Activated B cell treated with CpG ODN at 0.5 μM for 24 hours (primary cell): ENCODE results near the gene LBR. TPM values are rescaled to one million over a fixed set of nuclear protein-coding genes. Genes with fewer than 3 reads are reported as not detected.

Experiments
- ATAC-seq: fragments of 200-7000 bp; cut with Tn5 transposase; one replicate; pipeline ENCODE4 v1.10.0; 2021; ENCODE audit warnings: low read depth, mild to moderate bottlenecking, moderate library complexity
- CTCF ChIA-PET: fragments of 350-600 bp; sonication (Branson Sonifier 250); formaldehyde crosslinking; loops from one replicate; lab custom pipeline; 2021; ENCODE audit warnings: antibody characterized with exemption; lab: Charles Lee
- POLR2A ChIA-PET: fragments of 350-600 bp; sonication (Branson Sonifier 250); formaldehyde crosslinking; loops from one replicate; lab custom pipeline; 2021; ENCODE audit warnings: antibody characterized with exemption; lab: Charles Lee
- DNase-seq: peaks from one replicate; pipeline ENCODE4 v3.0.0; 2022
- H3K27ac Mint-ChIP-seq: one replicate; pipeline ENCODE4 v1.8.0; 2020; ENCODE audit warnings: mixed read lengths
- H3K27me3 Mint-ChIP-seq: one replicate; pipeline ENCODE4 v1.8.0; 2021; ENCODE audit warnings: mixed read lengths
- H3K36me3 Mint-ChIP-seq: one replicate; pipeline ENCODE4 v1.8.0; 2021; ENCODE audit warnings: low read depth, mixed read lengths
- H3K4me1 Mint-ChIP-seq: one replicate; pipeline ENCODE4 v1.8.0; 2021; ENCODE audit warnings: mixed read lengths
- H3K4me3 Mint-ChIP-seq: one replicate; pipeline ENCODE4 v1.8.0; 2020; ENCODE audit warnings: mild to moderate bottlenecking, mixed read lengths
- H3K9me3 Mint-ChIP-seq: one replicate; pipeline ENCODE4 v1.8.0; 2020; ENCODE audit warnings: mixed read lengths
- CTCF ChIP-seq: fragments of 200-600 bp; IDR thresholded peaks from one replicate; pipeline ENCODE4 v1.8.0; 2022; ENCODE audit warnings: antibody characterized with exemption, mild to moderate bottlenecking
- intact Hi-C: fragments of 100-400 bp; cut with micrococcal nuclease; formaldehyde crosslinking; loops from one replicate; pipeline ENCODE4 v1.15.1; 2024
- total RNA-seq: library from RNA; stranded (reverse); gene quantifications from 2 replicates; pipeline ENCODE4 v1.2.3, GENCODE V29; 2022

The LBR gene
- total RNA-seq, 1 donor from 2014 or later: 113 TPM

DNA sequence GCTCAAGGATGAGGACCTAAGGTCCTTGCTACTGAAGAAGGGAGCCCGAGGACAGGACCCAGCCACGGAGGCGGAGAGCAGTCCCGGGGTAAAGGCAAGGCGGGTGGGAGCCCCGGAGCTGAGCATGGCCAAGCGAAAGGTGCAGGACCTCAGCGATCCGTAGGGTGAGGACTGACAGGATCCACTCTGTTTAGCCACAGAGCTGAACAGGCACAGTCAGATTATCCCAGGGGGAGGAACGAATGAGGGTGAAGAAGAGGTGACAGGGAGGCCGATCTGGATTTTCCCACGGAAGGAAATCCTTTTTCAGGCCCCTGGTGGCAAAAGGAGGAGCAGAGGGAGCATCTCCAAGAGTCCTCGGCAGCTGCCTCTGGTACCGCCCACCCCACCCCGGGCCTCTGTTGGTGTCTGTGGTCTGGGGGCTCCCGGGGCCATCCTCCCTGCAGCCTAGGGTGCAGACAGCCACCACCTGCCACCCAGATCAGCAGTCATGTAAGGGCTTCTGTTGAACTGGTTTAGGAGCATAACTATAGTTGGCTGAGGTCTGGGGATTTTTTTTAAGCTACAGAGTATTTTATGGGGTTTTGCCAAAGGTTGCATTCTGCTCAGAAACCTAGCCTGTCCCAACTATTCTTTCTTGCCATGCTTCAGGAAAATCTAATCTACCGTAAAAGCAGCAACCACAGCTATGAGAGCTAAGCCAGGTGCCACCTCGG lies 32.3 kb upstream of the LBR start:
- DNase-seq (no peak), ATAC-seq (no peak)
- no peak overlapping the region for H3K4me3 Mint-ChIP-seq
- no peak for TF ChIP-seq CTCF
- no peaks in the 10 kb centered on the region for H3K36me3 Mint-ChIP-seq
- no peaks in the 10 kb centered on the region for H3K9me3 Mint-ChIP-seq
- peaks cover 5% of the 10 kb centered on the region for H3K4me1 Mint-ChIP-seq
- H3K27ac Mint-ChIP-seq: no peak overlapping the region
- ChIA-PET CTCF (interaction anchor here (0.9 kb wide), 1 partner anchor 14 kb away, joined by 3 read pairs; no protein-coding TSS in a partner anchor), POLR2A (interaction anchor here (0.6 to 1.6 kb wide), 3 partner anchors 12 to 516 kb away, joined by 3 to 15 read pairs (median 3); no protein-coding TSS in a partner anchor)
- no peaks in the 10 kb centered on the region for H3K27me3 Mint-ChIP-seq
- intact Hi-C loops: no loop called here

DNA sequence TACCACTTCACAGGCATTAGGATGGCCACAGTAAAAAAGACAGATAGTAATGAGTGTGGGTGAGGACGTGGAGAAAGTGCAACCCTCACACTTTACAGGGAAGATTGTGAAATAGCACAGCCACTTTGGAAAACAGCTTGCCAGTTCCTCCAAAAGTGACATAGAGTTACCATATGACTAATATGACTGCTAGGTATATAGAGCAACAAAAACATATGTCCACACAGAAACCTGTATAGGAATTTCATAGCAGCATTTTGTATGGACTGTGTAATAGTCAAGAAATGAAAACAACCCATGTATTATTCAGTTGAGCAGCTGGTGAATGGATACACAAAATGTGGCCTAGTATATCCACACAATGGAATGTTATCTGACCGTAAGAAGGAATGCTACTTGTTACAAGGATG lies 30.4 kb upstream of the LBR start:
- H3K27ac Mint-ChIP-seq: no peak overlapping the region
- no peaks in the 10 kb centered on the region for H3K27me3 Mint-ChIP-seq
- ATAC-seq (no peak), DNase-seq (no peak)
- intact Hi-C loops: no loop called here
- no peaks in the 10 kb centered on the region for H3K36me3 Mint-ChIP-seq
- no peaks in the 10 kb centered on the region for H3K9me3 Mint-ChIP-seq
- H3K4me1 Mint-ChIP-seq: peaks cover 9% of the 10 kb centered on the region
- H3K4me3 Mint-ChIP-seq: no peak overlapping the region
- POLR2A ChIA-PET: interaction anchor here (0.6 kb wide), 1 partner anchor 1209 kb away, joined by 4 read pairs; no protein-coding TSS in a partner anchor
- CTCF ChIA-PET: interaction anchor here (1.5 kb wide), 1 partner anchor 16 kb away, joined by 4 read pairs; no protein-coding TSS in a partner anchor
- TF ChIP-seq CTCF: no peak

GRCh38 chr1:225454733-225455132 lies 26.9 kb upstream of the LBR start:
- TF ChIP-seq CTCF: no peak
- Mint-ChIP-seq H3K36me3 (no peaks in the 10 kb centered on the region), H3K9me3 (no peaks in the 10 kb centered on the region), H3K27ac (peak overlapping the region; percentile 53), H3K4me3 (no peak overlapping the region), H3K27me3 (no peaks in the 10 kb centered on the region), H3K4me1 (peaks cover 6% of the 10 kb centered on the region)
- POLR2A ChIA-PET: interaction anchor here (0.8 to 1.4 kb wide), 4 partner anchors 10 to 28 kb away, joined by 3 to 7 read pairs (median 4); no protein-coding TSS in a partner anchor
- ATAC-seq: peak; percentile 75
- no peak for DNase-seq
- intact Hi-C loops: no loop called here
- CTCF ChIA-PET: interaction anchor here (0.7 kb wide), 1 partner anchor 10 kb away, joined by 4 read pairs; no protein-coding TSS in a partner anchor

DNA sequence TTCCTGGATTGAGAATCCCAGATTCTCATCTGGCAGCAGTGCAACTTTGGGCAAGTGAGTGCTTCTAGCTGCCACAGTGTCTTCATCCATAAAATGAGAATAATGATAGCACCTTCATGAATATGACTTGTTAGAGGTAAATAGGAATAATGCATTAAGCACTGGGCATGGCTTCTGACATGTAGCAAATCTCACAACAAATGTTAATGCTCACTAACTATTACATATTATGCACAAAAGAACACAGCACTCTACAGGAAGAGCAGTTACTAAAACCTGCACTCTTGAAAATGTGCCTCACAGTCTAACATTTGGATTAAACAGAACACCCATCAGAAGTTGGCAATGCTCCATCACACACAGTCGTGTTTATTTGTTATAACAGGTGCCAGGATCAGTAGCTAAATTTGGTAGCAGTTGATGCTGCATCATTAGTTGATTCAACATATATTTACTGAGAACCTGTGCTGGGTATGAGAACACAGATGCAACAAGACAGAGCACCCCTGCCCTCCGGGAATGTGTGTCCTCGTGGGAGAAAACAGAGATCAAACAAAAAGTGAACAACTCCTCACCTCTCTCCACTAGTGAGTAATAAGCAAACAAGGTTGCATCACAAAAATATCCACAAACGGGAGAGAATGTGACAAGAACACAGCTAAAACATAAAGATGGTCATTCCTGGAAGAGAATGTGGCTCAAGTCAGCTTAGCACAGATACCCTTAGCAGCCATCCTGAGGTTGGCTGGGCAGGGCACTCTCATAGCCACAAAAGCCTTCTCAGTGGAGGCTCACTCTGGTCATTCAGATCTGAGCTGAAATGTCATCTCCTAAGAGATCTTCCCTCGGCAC lies 26.2 kb upstream of the LBR start:
- H3K27ac Mint-ChIP-seq: no peak overlapping the region

More for the DNA sequence above, 26.2 kb upstream of the LBR start:
- Mint-ChIP-seq H3K9me3 (no peaks in the 10 kb centered on the region), H3K27me3 (no peaks in the 10 kb centered on the region), H3K4me3 (no peak overlapping the region), H3K36me3 (no peaks in the 10 kb centered on the region), H3K4me1 (peaks cover 6% of the 10 kb centered on the region)
- ChIA-PET POLR2A (interaction anchor here (1.3 to 1.4 kb wide), 3 partner anchors 9 to 28 kb away, joined by 4 to 7 read pairs (median 4); no protein-coding TSS in a partner anchor), CTCF (no interaction called here)
- ATAC-seq: no peak
- intact Hi-C loops: no loop called here
- no peak for DNase-seq
- no peak for TF ChIP-seq CTCF
